Cardiac fibroblast (primary cell): ENCODE data around the gene CYP1A2.

Experiments used
- DNase-seq, 2 donors: peaks; one replicate each; pipeline versions ENCODE4 v3.0.0 to v3.0.0-alpha.2; 2010; ENCODE audit warnings: low read depth in 2 of 2
- H3K4me3 ChIP-seq, 2 donors: replicated peaks in 1 of 2; 1 replicate in 1 of 2; 2 replicates in 1 of 2; pipeline ENCODE4 v1.5.1; 2011; ENCODE audit warnings: low read depth in 2 of 2, low read length in 2 of 2, mild to moderate bottlenecking in 2 of 2, moderate library complexity in 1 of 2
- TF ChIP-seq, protein P1 (sequence below): IDR thresholded peaks from one replicate; pipeline ENCODE4 v1.5.1; 2011; ENCODE audit warnings: low read depth, mild to moderate bottlenecking, low read length, inconsistent platforms

The CYP1A2 gene

DNA sequence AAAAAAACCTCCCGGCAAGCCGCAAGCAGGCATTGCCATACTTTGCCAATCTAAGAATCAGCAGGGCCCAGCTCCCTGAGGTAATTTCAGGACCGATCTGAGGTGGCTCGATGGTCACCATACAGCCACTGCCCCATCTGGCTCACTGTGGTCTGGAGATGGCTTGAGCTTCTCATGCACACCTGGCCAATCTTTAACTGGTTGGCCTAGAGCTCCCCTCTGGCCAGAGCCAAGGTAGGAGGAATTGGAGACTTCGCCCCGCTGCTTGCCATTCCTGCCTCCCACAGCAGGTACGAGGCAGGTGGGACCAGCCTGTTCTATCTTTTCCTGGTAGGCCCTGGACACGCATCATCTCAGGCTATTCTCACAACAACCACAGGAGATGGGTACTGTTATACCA, 10.1 kb downstream of the CYP1A2 start:
- no peak overlapping the region for H3K4me3 ChIP-seq
- TF ChIP-seq, protein P1, sequence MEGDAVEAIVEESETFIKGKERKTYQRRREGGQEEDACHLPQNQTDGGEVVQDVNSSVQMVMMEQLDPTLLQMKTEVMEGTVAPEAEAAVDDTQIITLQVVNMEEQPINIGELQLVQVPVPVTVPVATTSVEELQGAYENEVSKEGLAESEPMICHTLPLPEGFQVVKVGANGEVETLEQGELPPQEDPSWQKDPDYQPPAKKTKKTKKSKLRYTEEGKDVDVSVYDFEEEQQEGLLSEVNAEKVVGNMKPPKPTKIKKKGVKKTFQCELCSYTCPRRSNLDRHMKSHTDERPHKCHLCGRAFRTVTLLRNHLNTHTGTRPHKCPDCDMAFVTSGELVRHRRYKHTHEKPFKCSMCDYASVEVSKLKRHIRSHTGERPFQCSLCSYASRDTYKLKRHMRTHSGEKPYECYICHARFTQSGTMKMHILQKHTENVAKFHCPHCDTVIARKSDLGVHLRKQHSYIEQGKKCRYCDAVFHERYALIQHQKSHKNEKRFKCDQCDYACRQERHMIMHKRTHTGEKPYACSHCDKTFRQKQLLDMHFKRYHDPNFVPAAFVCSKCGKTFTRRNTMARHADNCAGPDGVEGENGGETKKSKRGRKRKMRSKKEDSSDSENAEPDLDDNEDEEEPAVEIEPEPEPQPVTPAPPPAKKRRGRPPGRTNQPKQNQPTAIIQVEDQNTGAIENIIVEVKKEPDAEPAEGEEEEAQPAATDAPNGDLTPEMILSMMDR, result no peak
- DNase-seq, result no peak

DNA sequence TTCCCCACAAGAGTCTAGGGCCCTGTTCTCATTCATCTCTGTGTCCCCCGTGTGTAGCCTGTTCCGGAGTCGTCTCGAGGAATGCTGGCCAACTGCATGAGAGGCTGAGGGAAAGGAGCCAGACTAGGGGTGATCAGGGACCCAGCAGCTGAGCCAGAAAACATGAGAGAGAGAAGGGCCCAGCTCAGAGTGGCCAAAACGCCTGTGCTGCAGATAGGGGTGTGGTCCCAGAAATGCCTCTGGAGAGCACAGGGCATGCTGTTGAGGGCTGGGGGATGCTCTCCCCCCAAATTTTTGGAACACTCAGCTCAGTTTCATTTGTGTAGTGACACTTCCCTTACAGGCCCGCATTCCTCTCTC, 14.1 kb downstream of the CYP1A2 start:
- TF ChIP-seq, protein P1, result no peak
- no peak overlapping the region for H3K4me3 ChIP-seq
- DNase-seq, result no peak

DNA sequence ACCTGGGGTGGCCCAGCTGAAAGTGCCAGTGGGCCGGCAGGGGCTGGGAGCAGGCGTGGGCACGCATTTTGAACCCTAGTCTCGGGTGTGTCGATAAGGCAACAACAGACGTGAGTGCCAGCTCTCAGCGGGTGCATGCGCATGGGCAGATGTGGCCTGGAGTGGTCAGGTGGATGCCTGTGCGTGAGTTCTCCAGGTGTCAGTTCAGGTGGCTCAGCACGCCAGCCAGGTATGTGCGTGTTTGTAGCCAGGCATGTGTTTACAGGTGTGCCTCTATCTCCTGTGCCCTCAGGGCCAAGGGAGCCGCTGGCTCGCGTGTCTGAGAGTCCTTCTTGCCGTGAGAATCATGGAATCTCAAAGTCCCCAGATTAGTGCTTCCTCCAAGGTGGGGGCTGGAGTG, 14.8 kb downstream of the CYP1A2 start:
- TF ChIP-seq, protein P1, result no peak
- no peak for DNase-seq
- H3K4me3 ChIP-seq, result no peak overlapping the region

DNA sequence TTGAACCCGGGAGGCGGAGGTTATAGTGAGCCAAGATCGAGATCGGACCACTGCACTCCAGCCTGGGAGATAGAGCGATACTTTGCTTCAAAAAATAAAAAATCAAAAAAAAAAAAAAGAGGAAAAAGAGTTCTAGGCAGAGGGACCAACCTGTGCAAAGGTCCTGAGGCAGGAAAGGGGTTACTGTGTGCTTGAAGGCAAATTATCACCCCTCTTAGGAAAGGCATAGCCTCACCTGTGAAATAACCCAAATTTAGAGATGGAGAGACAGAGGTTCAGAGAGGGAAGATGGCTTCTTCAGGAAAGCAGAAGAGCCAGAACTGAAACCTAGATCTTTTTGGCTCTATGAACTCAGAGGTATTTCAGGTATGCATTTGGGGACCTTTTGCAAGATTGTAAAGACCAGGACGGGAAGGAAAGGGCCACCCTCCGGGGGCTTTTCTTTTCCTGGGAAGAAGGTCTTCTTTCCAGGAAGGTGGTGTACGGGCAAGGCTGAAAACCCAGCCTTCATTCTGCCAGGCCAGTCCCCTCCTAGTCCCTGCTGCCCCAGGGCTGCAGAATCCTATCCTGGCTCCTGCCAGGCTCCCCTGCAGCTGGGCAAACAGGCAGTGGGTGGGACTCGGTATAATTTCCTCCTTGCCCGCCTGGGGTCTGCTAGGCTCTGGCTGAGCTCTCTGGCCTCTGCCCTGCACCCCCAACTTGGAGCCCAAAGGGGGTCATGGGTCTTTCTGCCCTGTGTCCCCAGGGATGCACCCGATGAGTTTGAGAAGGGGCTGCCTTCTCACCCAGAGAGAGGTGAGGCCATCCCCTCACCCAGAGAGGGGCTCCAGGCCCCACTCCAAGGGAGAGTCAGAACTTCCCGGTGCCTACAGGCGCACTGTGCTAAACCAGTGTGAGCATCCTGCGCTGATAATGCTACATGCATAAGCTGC, 18.8 kb downstream of the CYP1A2 start:
- TF ChIP-seq, protein P1, result no peak
- H3K4me3 ChIP-seq, result no peak overlapping the region
- DNase-seq, result no peak

DNA sequence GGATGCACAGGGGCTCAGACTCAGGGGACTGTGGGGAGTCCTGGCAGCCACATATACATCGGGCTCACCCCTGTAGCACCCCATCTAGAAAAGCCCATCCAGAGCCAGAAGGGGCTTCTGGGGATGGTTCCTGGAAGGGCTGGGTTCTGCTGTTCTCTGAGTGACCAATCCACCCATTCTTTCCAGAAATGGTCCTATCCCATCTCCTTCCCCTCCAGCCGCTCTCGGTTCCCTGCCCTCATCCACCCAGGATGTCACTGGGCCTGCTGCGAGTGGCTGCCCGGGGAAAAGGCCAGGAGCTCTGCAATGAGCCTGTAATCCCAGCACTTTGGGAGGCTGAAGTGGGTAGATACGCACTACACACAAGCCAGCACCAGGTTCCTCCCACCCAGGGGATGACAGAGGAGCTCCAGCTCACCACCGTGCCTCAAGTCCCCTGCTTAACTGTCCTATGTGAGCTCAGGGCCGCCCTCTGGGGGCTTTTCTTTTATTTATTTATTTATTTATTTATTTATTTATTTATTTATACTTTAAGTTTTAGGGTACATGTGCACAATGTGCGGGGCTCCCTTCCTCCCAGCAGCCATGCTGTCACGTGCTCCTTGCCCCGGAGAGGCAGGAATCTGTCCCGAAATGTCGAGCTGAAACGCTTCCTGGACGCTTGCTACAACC, 19.6 kb downstream of the CYP1A2 start:
- TF ChIP-seq, protein P1, result no peak

DNA sequence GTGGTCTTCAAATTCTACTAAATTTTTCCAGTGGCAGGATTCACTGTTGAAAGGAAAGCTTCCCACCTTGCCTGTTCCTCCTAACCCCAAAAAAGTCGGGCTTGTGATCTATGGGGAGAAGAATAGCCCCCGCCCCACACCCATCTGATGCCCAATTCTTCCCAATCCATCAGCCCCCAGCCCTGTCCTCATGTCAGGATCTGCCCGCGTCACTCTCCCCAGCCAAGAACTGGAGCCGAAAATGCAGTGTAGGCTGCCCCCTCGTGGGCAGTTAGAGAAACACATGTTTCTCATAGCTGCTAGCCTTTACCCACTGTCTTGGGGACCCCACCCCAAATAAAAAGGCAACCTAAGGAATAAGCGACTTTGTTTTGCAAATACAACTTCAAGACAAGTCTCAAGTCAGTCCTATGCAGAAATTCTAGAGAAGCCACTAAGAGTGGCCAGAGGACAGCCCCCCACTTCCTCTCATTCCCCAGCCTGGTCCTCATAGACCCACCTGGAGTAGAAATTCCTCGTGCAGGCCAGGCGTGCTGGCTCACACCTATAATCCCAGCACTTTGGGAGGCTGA, 20.2 kb downstream of the CYP1A2 start:
- H3K4me3 ChIP-seq, result no peak overlapping the region
- TF ChIP-seq, protein P1, result peak; percentile 74
- DNase-seq, result peak; percentile 58 to 61

More for the DNA sequence above, 19.6 kb downstream of the CYP1A2 start:
- H3K4me3 ChIP-seq, result no peak overlapping the region
- DNase-seq, result no peak
